NCI-H2196 treated with DMSO at 0.1 percent for 48 hours (cell line): ENCODE measurements around the gene TNIP1.
A peak's percentile ranks its signal among the peaks of the same experiment; 100 is the strongest.

ENCODE experiments used
- DNase-seq: peaks from one replicate; lab custom pipeline; 2025; ENCODE audit not compliant: unreplicated experiment; lab: John Stamatoyannopoulos, UW

The TNIP1 gene

GRCh38 chr5:151084363-151084762, 3.5 kb upstream of the TNIP1 start:
- DNase-seq, result no peak

- peak; percentile 8 for DNase-seq
Observed at GRCh38 chr5:151083081-151083676, 2.3 kb upstream of the TNIP1 start.

DNA sequence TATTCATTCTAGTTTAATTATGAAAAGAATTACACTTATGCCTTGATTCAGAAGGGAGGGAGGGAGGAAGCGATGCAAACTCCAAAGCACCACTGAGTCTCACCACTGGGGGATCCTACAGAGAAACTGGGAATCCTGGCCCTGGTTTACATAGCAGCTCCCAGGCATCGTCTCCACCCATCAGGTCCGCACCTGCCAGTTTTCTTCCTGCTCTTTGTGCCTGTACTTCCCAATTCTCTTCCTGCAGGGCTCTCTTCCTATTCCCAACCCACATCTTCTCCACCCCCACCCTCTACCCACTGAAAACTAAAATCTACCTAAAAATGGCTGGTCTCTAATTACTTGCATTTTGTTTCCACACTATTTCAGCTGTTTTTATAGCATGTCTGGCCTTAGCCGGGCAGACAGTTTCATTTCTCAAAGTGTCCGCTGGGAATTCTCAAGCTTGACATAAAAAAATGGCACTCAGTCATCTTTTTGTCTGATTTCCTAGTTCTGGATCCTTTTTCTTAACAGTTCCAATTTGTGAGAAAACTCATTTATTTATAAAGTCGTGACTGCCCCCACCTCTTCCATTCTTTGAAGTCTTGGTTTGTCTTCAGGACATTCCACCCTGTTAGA, 1.6 kb upstream of the TNIP1 start:
- DNase-seq, result no peak

- DNase-seq, result no peak
Observed at GRCh38 chr5:151081431-151082281, 822 bp upstream of the TNIP1 start.

GRCh38 chr5:151079838-151080612, 809 bp downstream of the TNIP1 start:
- no peak for DNase-seq

DNA sequence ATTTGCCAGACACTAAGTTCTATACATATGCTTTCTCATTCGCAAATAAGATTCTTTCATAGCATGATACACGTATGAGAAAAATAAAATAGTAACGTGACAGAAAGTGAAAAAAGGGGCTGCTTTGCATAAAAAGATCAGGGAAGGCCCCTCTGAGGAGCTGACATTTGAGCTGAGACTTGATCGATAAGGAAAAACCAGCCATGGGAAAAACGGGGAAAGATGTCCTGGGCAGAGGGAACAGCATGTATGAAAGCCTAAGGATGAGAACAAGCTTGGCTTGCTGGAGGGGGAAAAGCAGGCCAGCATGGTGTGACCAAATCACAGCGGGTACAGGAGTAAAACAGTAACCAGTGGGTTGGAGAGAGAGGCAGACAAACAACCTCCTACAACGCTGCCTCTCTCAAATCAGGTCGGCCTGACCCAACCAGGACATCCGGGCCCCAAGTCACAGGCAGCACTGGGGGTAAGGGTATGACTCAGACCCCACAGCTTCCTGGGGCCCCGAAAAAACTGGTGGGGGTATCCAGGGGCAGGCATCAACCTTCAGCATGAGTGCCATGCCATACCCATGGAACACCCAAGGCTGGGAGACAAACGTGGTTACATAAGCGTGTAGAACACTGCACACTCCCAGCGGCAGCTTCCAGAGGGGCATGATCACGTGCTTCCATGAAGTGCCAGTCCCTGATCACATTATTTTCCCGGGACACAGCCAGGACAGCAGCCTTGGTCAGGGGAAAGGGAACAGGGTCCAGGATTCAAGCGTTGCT, 2.2 kb downstream of the TNIP1 start:
- DNase-seq, result no peak

DNA sequence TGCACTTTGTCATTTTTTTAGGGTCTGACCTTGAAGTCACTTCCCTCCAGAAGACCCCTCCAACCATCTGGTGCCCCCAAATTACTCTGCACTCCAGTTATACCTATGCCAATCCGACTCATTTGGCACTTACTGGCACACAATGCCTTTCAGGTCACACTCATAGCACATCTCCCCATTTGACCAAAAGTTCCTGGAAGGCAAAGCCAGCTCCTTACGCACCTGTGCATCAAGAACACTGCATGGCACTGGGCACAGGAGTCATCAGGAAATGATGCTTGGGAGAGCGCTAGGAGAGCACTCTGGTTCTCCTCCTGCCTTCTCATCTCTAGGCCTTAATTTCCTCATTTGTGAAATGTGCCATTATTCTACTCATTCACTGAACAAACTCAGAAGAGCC, 2.9 kb downstream of the TNIP1 start:
- DNase-seq, result no peak

GRCh38 chr5:151077419-151077818, 3.4 kb downstream of the TNIP1 start:
- DNase-seq, result no peak

DNA sequence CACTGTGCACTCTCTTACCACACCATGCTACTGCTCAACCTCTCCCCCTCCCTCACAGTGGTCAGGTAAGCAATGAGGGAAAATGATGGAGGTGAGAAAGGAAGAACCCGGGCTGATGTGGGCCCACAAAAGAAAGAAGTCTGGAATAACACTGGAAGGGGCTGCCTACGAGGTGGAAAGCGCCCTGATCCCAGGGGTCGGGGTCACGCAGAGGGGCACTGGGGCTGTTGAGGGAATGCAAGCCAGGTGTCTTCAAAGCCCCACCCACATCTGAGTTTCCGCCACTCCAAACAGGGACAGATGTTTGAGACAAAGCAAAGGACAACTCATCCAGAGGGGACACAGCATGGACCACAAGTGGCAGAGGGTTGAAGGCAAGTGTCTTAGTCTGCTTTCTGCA, 4.2 kb downstream of the TNIP1 start:
- no peak for DNase-seq

GRCh38 chr5:151075698-151076331, 5.0 kb downstream of the TNIP1 start:
- no peak for DNase-seq

- DNase-seq, result no peak
Observed at GRCh38 chr5:151074557-151074956, 6.3 kb downstream of the TNIP1 start.

- no peak for DNase-seq
Observed at GRCh38 chr5:151073280-151073679, 7.6 kb downstream of the TNIP1 start.

DNA sequence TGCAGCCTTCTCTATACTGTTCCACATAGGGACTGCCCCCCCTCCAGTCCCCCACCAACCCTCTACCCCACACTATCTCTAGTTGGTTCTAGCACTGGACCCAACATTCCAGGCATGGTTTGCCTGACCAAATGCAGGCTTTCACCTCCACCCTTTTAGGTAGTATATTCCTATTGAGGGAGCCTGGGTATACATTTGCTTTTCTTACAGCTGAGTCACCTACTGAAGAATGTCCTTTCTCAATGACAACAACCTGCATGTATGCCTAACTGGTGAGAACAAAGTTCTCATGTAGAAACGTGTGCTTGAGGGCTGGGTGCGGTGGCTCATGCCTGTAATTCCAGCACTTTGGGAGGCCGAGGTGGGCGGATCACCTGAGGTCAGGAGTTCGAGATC, 8.2 kb downstream of the TNIP1 start:
- no peak for DNase-seq

DNA sequence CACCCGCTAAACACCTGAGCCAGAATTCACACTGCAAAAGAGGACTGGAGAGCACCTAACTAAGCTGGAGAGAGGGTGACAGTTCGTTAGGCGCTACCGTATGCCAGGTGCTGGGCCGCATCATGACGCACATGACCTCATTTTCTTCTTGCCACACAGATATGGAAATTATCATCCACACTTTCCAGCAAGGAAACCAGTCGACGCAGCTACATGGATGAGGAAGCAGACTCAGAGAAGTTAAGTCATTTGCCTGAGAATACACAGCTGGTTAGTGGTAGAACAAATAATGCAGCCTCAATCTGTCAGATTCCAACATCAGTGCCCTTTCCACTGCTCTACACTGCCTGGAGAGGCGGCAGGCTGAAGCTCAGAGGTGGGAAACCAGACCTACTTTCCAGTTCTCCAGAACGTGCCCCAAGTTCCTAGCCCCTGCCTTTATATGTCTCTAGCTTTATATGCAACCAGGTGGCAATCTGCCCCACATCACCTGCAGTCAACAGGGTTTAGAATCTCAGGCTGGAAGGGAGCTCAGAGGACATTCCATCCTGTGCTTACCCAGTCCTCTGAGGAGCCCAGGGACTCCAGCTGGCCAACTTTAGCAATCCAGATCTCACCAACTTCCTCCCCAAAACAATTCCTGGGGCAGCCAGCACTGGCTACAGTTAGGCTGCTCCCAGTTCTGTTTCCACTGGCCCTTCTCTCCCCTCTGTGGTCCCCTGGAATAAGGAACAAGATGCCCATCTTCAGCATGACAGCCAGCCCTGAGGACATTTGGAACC, 8.8 kb downstream of the TNIP1 start:
- no peak for DNase-seq

DNA sequence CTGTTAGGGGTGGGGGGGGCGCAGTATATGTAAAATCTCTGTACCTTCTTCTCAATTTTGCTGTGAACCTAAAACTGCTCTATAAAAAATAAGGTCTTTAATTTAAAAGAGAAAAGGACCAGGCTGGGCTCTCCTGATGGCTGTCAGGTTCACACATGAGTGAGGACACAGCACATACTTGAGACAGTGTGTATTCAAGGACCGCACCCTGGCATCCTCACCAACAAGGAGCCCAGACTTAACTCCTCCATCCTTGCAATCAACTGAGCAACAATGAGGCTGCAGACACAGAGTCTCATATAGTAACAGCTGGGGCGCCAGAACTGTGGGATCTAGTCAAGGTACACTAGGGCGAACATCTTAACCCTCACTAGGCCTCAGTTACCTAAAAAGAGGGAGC, 9.8 kb downstream of the TNIP1 start:
- DNase-seq, result no peak

DNA sequence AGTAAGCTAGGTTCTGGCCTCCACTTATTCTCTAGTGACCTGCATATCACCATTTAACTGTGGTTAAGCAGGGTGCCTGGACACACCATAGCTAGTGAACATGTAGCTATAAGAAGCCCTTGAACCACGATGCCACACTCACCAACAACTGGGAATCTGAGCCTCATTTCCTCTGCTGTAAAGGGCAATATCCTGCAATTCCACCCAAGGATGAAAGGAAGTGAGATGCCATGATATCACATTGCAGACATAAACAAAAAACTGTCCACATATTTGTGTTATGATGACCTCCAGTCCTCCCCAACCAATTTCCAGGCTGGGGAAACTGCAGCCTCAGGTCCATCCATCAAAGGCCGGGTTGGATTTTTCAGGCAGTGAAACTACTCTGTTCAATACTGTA, 10.4 kb downstream of the TNIP1 start:
- no peak for DNase-seq

GRCh38 chr5:151068433-151069197, 12.2 kb downstream of the TNIP1 start:
- DNase-seq, result no peak

GRCh38 chr5:151067632-151068432, 13.0 kb downstream of the TNIP1 start:
- DNase-seq, result no peak
